Stimulated activated CD8-positive, alpha-beta memory T cell treated with anti-CD3 and anti-CD28 coated beads, Interleukin-4, amount 100 ng/mL, for 24 hours (primary cell): ENCODE results near the gene NOTCH2.
"Not testable (repeated sequence)": the region's sequence is repeated elsewhere in the genome, so short reads cannot be mapped to it uniquely, and the experiment has no call there.

Source experiments
- DNase-seq: peaks from one replicate; pipeline ENCODE4 v3.0.0-alpha.2; 2020; ENCODE audit warnings: low read depth

Gene NOTCH2

DNA sequence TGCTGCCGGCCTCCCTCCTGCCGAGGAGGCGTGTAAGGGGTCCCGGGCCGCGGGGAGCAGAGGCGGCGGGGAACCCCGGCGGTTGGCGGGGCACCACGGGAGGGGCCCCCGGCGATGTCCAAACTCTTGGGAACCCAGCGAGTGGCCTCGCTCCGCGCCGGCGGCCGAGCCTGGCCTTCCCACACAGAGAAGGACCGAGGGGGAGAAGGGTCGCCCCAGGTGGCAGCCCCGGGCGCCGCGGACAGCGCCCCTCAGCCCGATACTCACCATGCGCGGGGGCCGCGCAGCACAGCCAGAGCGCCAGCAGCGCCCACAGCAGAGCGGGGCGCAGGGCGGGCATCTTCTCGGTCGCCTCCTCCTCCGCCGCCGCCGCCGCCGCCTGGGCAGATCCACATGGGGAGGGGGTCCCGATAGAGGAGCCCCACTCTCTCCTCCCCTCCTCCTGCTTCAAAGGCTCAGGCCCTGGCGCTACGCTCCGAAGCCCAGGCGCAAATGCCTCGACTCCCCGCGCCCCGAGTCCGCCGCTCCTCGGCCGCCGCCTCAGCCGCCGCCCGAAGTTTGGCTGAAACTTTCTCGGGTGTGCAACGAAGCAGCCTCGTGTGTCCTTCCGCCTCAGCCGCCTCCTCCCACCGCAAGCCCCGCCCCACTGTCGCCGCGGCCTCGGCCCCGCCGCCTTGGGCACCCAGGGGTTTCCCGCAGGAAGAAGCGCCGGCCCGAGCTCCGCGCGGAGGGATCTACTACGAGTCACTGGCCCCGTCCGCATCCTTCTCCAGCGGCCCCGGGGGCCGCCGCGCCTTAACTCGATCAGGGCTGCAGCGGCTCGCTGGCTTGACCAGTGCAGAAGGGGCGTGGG, at the start of gene NOTCH2:
Gene NOTCH2, minus strand, starts transcription at position 596 of the 853 bp plus-strand sequence. Its CDS starts 256 bp downstream, at position 340.
- DNase-seq: peak; percentile 47

DNA sequence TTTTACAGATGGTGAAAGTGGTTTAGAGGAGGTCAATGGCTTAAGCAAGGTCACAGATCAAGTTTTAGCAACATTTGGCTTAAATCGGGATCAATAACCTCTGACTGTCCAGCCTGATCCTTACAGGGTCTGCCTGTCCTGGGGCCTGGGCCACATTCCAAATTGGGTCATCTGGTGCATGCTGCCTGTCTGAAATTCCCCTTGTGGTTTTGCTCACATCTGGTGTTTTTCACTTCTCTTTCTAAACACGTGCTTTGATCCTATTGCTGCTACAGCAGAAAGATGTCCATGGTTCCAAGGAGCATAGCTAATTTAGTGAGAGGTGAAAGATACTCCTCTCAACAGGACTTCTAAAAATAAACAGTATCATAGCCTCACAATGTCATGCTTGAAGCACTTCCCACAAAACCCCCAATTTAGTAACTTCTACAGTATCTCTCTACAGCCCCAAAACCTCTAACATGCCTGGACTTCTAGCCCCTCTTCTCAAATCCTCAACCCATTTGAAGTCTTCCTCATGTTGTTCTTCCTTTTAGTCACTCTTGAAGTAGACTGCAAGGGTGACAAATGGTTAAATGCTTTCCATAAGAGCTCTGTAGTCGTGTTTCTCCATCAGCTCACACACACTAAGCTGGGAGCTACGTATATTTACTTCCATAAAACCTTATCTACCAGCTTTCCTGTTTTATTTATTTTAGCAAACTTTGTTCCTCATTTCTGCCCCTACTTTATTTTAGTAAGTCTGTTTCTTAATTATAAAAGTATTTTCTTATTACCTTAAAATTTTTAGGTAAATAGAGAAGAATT, 48.1 kb upstream of the NOTCH2 start:
- not testable (repeated sequence) for DNase-seq

DNA sequence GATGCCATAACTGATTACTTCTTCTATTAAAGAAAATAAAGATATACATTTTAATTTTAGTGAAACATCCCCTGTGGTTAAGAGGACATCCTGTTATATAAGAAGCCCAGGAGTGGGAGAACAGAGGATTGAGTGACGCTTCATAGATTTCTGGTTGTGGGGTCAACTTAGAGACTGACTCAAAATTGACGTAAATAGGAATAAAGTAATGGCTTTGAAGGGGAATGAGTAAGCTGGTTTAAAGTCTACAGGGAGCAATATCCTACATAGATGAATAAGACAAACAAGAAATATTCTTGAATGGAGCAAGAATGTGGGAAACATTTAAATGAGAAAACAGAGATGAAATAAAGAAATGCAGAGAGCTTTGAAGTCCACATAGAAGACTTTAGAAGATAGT, 46.6 kb upstream of the NOTCH2 start:
- DNase-seq: not testable (repeated sequence)

DNA sequence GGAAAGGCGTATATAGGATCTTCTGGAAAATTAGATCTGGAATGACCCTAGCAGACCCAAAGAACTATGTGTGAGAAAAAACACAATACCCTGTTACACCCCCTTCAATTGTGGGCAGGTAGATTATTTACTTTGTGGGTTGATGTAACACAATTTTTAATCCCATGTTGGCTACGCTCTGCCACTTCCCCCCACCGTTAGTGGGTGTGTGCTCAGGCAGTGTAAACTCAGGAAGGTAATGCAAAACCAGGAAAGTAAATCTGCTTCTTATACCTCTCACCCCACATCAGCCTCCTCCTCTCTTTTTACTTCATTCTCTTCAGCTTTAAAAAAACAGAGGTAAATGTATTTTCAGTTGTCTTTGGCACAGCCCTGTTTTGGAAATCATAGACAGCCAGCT, 43.7 kb upstream of the NOTCH2 start:
- not testable (repeated sequence) for DNase-seq

- not testable (repeated sequence) for DNase-seq
Measured at GRCh38 chr1:120112212-120112611, 42.8 kb upstream of the NOTCH2 start.

DNA sequence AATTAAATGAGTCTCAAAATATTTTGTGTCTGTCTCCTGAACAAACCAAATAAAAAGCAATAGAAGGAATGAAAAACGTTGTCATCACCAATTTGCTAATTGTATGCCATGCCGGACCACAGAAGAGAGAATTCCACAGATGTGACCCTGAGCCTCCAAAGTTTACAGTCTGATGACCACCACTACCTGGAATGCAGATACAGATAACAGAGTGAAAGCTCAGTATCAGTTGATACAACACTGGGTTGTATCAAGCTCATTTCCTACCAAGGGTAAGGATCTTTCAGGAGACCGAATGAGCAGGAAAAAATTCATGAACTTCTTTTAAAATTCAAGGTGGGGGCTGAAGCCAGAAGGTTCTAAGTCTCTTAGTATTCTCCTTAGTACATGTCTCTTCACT, 42.3 kb upstream of the NOTCH2 start:
- not testable (repeated sequence) for DNase-seq

DNA sequence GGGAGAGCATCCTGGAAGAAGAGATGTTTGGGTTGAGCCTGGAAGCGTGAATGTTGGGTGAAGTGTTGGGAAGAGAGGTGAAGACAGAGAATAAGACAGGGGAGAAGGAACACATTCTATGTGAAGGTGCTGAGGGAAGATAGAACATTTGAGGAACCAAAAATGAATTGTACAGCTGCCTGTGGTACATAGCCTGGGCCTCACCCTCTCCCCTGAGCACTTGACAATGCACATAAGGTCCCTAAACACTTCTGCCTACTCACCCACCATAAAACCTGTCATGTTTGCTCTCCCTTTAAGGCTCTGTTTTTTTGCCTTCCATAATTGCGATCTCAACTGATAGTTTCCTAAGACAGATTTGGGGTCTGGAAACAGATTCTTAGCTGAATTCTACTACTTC, 41.5 kb upstream of the NOTCH2 start:
- not testable (repeated sequence) for DNase-seq

DNA sequence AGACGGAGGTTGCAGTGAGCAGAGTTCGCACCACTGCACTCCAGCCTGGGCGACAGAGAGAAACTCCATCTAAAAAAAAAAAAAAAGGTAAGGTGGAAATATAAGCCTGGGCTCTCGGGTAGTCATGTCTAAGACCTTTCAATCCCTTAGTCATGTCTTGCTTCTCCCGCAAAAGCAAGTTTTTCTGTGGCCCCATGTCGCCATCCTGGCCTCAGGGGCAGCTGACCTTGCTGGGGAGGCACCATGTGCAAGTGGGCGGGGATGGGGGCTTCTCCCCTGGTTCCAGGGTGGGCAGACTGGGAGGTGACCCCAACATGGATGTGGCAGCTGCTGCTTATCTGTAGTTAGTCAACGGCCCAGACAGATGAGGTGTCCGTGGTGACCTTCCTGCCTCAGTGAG, 40.2 kb upstream of the NOTCH2 start:
- not testable (repeated sequence) for DNase-seq

DNA sequence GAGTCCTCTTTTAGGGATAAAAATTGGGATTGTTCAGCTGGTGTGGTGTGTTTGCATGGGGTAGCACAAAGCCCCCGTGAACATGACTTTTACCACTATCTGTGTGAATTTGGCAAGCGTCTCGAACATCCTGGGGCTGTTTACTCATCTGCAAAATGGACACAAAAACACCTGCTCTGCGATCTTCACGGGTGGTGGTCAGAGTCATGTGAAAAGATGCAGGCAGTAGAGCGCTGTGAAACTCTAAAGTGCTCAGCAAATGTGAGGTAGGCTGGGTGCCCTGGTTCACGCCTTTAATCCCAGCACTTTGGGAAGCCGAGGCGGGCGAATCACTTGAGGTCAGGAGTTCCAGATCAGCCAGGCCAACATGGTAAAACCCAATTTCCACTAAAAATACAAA, 39.7 kb upstream of the NOTCH2 start:
- DNase-seq: not testable (repeated sequence)

DNA sequence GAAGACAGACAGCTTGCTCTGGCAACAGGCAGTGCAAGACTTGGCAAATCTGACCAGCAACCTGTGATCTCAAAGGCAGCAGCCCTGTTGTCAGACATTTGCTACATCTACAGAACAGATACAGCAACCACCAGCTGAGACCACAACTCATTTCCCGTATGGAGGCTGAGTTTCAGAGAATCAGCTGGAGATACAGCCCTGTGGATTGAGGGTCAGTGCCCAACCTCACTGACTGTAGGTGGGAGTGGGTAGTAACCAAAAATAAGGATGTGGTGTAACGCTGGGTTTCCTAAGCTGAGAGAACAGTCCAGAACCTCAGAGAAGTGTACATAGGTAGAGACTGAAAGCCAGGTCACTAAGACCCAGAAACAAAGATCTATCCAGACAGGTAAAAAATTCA, 35.8 kb upstream of the NOTCH2 start:
- not testable (repeated sequence) for DNase-seq

GRCh38 chr1:120103768-120104167, 34.3 kb upstream of the NOTCH2 start:
- DNase-seq: not testable (repeated sequence)

DNA sequence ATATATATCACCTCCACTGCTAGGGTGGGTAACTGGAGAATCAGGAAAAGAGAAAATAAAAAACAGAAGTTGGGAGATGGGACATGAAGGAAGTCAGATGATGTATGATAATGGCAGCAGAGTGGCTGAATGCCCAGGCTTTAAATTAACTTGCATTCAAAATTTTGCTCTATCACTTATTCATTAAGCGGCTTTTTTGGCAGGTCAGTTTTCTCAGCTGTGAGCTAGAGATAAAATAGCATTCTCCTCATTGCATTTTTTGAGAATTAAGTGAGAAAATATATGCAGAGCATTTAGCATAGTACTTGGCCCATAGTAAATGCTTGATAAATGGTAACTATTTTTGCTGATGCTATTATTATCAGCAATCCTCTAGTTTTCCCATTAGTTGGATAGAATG, 32.1 kb upstream of the NOTCH2 start:
- not testable (repeated sequence) for DNase-seq

DNA sequence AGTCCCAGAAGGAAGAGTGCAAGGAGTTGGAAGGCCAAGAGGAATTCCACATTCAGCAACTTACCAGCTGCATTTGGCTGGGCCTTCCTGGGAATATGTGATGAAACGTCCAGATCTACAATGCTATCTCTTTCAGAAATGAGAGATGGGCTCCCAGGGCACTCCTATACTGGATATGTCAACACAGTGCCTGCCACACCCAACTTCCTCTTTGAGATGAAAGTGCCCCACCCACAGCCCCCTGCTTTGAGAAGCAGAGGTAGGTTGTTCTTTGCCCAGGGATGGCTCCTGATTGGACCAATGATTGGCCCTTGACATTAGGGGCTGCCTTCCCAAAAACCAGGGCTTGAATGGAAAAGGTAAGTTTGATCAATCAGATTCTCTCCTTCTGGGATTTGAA, 31.1 kb upstream of the NOTCH2 start:
- DNase-seq: not testable (repeated sequence)

GRCh38 chr1:120098986-120099759, 29.7 kb upstream of the NOTCH2 start:
- DNase-seq: not testable (repeated sequence)

DNA sequence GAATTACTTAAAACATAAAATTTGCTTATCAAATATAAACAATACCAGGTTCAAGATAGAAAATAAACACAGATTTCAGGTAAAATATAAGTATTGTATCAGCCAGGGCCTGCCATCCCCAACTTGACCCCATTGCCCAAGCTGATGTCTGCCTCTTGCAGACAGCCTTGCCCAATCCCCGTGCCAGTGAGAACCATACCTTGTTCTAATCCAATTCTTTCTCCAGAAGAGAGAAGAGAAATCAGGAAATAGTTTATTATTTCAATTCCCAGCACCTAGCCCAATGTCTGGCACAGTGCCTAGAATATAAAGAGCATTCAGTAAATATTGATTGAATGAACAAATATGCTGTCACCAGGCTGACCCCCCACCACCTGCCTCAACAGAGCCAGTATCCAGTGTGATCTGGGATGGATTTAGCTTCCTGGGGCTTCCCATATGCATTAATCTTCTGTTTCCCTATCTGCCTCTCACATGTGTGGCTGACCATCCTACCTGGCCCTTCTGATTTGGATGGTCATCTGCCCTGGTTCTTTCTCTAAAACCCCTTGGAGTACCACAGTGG, 27.6 kb upstream of the NOTCH2 start:
- DNase-seq: not testable (repeated sequence)

GRCh38 chr1:120093548-120094181, 24.2 kb upstream of the NOTCH2 start:
- DNase-seq: not testable (repeated sequence)

GRCh38 chr1:120092232-120093218, 23.1 kb upstream of the NOTCH2 start:
- DNase-seq: not testable (repeated sequence)

- not testable (repeated sequence) for DNase-seq
Measured at GRCh38 chr1:120090830-120091229, 21.4 kb upstream of the NOTCH2 start.

- not testable (repeated sequence) for DNase-seq
Measured at GRCh38 chr1:120087959-120088358, 18.5 kb upstream of the NOTCH2 start.

DNA sequence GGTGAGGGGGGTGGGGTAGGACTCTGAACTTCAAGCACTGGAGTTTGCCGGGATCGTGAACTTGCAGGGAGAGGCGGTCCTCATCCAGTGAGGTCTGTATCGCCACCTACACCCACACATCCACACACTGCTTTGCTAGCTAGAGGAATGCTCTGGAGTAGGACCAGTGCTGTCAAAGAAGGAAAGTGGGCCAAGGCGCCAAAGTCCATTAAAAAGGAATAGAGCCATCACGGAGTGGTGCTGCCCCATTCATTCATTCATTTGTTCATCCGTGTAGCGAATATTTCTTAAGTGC, 405 bp upstream of the NOTCH2 start:
- not testable (repeated sequence) for DNase-seq
